Glomerular visceral epithelial cell (primary cell): Measurements from ENCODE around the gene TCTN1.
"Not testable (repeated sequence)": the region's sequence is repeated elsewhere in the genome, so short reads cannot be mapped to it uniquely, and the experiment has no call there.

Source experiments
- DNase-seq: peaks from one replicate; pipeline ENCODE4 v3.0.0-alpha.2; 2016; ENCODE audit errors: extremely low spot score

Gene TCTN1

DNA sequence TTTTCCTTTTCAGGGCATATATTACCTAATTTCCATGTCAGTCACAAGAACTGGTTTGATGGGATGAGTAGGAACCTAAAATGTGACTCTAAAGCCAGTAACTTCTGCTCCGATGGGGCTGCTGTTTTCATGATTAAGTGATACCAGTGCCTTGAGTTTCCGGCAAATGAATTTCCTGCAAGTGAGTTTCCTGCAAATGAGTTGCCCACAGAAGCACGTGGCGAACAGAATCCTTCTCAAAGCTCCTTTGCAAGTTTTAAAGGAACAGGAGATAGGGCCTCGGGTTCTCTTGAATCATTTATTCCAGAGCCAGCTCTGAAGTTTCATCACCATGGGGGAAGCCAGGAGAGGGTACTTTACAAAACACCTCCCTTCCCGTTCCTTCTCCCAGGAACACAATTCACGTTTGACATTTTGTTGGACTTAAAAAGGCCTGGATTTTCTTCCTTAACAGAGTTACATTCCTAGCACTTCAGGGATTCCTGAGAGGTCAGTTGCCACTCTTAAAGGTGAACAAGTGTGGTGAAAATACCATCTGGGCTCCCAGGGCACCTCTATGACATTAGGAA, 28.6 kb upstream of the TCTN1 start:
- DNase-seq = no peak

DNA sequence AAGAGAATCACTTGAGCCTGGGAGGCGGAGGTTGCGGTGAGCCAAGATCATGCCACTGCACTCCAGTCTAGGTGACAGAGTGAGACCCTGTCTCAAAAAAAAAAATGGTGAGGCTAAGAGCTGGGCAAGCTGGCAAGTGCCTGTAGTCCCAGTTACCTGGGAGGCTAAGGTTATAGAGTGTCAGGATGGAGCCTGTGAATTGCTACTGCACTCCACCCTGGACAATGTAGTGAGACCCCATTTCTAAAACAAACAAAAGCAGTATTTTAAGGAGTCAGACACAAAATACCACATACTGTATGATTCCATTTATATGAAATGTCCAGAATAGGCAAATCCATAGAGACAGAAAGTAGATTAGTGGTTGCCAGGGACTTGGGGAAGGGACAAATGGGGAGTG, 26.8 kb upstream of the TCTN1 start:
- DNase-seq = not testable (repeated sequence)

DNA sequence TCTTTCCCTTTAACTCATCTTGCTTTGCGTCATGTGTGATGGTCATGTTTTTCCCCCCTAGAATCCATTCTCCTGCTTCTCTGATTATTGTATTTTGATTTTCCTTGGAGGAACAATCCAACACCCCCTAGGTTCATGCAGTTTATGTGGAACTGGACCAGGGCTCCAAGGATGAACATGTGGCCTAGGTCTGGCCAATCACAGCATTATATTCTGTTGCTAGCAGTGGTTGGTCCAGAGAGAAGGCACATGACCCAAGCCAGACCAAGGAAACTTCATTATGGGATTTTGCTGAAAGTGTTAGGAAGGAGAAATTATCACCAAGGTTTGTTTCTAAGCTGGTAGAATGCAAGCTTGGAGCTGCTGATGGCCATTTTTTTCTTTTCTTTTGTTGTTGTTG, 23.9 kb upstream of the TCTN1 start:
- no peak for DNase-seq

DNA sequence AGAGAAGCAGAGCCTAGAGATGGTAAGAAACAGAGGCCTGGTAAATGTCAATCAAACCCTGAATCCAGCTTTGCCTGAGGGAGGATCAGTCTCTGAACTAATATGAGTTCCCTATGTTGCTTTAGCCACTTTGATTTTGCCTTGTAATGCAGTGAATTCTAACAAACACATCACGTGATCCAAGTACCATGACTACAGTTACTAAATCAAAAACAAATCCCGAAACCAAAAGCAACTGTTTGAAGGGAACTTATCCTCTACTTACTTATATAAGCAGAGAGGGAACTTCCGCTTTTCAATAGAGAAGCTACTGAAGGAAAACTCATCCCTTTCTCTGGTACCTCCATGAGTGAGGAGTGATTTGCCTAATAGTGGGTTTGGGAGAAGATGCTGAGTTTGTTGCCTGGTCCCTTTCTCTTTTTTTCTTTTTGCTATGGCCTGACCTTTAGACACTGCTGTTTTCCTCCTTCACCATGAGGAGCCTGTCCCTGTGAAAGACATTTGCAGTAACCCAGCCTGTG, 23.1 kb upstream of the TCTN1 start:
- DNase-seq = no peak

- DNase-seq = no peak
Measured at GRCh38 chr12:110591451-110592051, 22.4 kb upstream of the TCTN1 start.

GRCh38 chr12:110592078-110592477, 21.9 kb upstream of the TCTN1 start:
- DNase-seq = no peak

DNA sequence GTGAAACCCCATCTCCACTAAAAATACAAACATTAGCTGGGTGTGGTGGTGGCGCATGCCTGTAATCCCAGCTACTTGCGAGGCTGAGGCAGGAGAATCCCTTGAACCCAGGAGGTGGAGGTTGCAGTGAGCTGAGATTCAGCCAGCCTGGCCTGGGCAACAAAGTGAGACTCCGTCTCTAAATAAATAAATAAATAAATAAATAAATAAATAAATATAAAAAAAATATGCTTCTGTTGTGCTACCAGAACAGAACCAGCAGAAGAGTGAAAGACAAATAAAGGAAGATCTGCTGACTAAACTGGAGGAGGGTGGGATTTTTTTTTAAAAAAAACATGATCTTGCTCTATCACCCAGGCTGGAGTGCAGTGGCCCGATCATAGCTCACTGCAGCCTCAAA, 21.0 kb upstream of the TCTN1 start:
- not testable (repeated sequence) for DNase-seq

GRCh38 chr12:110597885-110598284, 16.0 kb upstream of the TCTN1 start:
- no peak for DNase-seq

DNA sequence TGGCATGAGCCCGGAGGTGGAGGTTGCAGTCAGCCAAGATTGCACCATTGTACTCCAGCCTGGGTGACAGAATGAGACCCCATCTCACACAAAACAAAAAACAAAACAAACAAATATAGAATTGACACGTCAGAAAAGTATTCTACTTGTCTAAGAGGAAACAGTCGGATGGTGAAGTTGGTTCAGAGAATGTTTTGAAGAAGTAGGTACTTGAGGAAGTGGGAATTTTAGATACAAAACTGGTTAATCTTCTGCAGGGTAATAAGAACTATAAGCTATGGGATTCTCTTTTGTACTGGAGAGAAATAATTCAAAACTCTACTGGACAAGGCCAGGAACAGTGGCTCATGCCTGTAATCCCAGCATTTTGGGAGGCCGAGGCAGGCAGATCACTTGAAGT, 14.6 kb upstream of the TCTN1 start:
- no peak for DNase-seq

- DNase-seq = peak; percentile 47
Measured at GRCh38 chr12:110600254-110600653, 13.7 kb upstream of the TCTN1 start.

- DNase-seq = peak; percentile 51
Measured at GRCh38 chr12:110602085-110602814, 11.7 kb upstream of the TCTN1 start.

GRCh38 chr12:110606253-110606611, 7.7 kb upstream of the TCTN1 start:
- no peak for DNase-seq

GRCh38 chr12:110613071-110613770, 708 bp upstream of the TCTN1 start:
- no peak for DNase-seq

DNA sequence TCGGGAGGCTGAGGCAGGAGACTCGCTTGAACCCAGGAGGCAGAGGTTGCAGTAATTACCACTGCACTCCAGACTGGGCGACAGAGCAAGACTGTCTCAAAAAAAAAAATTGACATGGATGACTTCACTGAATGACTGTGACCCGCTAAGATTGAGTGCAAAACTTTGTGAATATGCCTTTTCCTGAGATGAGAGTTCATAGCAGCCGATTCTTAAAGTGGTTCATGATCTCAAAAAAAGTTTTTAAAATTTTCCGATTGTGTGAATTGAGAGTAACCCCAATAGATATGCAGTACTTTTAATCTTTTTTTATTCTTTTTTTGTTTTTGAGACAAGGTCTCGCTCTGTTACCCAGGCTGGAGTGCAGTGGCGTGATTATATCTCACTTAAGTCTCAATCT, 1.2 kb downstream of the TCTN1 start:
- no peak for DNase-seq

GRCh38 chr12:110616471-110617115, 2.7 kb downstream of the TCTN1 start:
- no peak for DNase-seq

DNA sequence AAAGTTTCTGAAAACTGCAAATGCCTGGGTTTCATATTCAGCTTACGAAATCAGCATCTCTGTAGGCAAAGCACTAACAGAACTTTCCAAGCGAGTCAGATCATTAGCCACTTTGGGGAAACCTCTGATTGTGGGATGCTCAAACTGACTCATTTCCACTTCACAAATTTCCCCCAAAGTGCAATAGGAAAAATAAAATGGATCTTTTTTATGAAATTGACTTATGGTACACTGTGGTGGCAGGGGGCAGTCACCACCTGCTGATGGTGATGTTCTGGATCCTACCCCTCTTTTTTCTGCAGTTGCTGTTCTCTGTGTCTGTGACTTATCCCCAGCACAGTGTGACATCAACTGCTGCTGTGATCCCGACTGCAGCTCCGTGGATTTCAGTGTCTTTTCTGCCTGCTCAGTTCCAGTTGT, 5.6 kb downstream of the TCTN1 start:
- DNase-seq = no peak

DNA sequence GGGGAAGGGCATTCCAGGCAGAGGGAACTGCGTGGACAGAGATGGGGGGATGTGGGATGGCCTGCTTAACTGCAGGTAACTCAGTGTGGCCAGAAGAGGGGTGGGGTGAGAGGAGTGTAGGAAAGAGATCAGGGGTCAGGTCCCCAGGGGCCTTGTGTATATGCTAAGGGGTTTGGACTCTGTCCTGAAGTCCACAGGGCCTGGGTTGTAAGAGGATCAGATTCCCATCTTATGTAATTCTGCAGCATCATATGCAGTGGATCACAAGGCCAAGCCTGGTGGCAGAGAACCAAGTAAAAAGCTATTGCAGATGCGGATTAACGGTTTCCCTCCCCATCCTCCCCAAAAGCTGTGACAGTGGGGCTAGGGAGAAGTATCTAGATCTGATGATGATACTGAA, 8.7 kb downstream of the TCTN1 start:
- DNase-seq = no peak

DNA sequence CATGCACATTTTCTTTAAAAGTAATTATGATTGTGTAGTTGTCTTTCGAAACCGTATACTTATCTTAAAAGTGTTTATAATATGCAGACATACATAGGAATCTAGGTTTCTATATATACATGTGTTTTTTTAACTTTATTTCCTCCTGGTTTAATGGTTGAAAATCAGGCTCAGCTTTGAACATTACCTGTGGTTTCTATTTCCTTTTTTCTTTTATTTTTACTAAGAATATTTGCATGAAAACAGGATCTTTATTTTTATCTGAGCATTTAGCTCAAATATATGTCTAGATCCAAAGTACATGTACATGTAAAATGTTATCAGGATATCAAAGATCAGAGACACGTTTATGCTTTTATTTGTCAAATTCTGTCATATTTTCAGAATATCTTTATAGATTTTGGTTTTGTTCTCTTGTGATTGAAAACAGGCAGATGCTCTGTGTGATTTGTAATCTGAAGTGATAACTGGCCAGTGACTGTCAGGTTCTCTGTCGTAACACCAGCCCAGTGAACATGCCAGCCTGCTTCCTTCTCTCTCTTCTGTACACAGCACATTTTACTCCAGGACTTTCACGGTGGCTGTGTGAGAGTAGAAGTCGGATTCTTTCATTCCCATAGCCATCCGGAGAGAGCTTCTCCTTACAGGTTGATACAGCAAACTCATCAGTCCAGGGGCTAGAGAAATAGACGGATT, 13.7 kb downstream of the TCTN1 start:
- DNase-seq = no peak

DNA sequence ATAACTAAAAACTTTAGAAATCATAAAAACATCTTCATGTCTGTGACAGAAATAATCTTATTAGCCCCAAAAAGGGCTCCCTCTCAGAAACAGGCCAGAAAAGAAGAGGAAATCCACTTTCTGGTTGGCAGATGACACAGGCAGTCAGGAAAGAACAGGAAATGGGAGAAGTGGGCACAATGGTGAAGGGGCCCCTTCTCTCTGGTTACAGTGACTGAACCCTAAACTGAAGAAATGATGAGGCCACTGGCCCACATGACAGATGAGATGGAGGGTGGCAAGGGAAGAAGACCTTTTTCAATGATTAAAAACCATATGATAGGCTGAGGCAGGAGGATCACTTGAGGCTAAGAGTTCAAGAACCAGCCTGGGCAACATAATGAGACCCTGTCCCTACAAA, 21.1 kb downstream of the TCTN1 start:
- no peak for DNase-seq

DNA sequence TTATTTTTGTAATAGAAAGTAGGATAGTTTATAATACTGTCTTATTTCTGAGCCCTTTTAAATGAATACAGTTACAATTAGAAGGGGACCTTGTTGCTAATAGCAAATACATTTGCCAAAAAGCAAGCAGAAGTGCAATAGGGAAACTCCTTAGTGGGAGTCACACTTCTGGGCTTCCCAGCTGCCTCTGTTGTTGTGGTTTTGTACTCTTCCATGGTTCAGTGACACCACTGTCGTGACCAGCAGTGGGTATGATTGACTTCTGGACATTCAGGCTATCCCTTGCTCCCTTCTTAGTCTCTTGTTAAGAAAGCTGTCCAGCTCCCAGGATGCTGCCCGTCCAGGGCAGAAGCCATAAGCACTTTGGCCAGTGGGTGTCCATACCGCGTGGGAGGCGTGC, 22.6 kb downstream of the TCTN1 start:
- peak; percentile 30 for DNase-seq

- no peak for DNase-seq
Measured at GRCh38 chr12:110637869-110638441, 24.0 kb downstream of the TCTN1 start.
